Activated B cell treated with CpG ODN at 0.5 μM for 24 hours (primary cell): ENCODE data around the gene NFASC. TPM values are rescaled to one million over a fixed set of nuclear protein-coding genes. Genes with fewer than 3 reads are reported as not detected.

Experiments used
- ATAC-seq: fragments of 200-7000 bp; cut with Tn5 transposase; one replicate; pipeline ENCODE4 v1.10.0; 2021; ENCODE audit warnings: low read depth, mild to moderate bottlenecking, moderate library complexity
- CTCF ChIA-PET: fragments of 350-600 bp; sonication (Branson Sonifier 250); formaldehyde crosslinking; loops from one replicate; lab custom pipeline; 2021; ENCODE audit warnings: antibody characterized with exemption; lab: Charles Lee
- POLR2A ChIA-PET: fragments of 350-600 bp; sonication (Branson Sonifier 250); formaldehyde crosslinking; loops from one replicate; lab custom pipeline; 2021; ENCODE audit warnings: antibody characterized with exemption; lab: Charles Lee
- DNase-seq: peaks from one replicate; pipeline ENCODE4 v3.0.0; 2022
- H3K27ac Mint-ChIP-seq: one replicate; pipeline ENCODE4 v1.8.0; 2020; ENCODE audit warnings: mixed read lengths
- H3K27me3 Mint-ChIP-seq: one replicate; pipeline ENCODE4 v1.8.0; 2021; ENCODE audit warnings: mixed read lengths
- H3K36me3 Mint-ChIP-seq: one replicate; pipeline ENCODE4 v1.8.0; 2021; ENCODE audit warnings: low read depth, mixed read lengths
- H3K4me1 Mint-ChIP-seq: one replicate; pipeline ENCODE4 v1.8.0; 2021; ENCODE audit warnings: mixed read lengths
- H3K4me3 Mint-ChIP-seq: one replicate; pipeline ENCODE4 v1.8.0; 2020; ENCODE audit warnings: mild to moderate bottlenecking, mixed read lengths
- H3K9me3 Mint-ChIP-seq: one replicate; pipeline ENCODE4 v1.8.0; 2020; ENCODE audit warnings: mixed read lengths
- CTCF ChIP-seq: fragments of 200-600 bp; IDR thresholded peaks from one replicate; pipeline ENCODE4 v1.8.0; 2022; ENCODE audit warnings: antibody characterized with exemption, mild to moderate bottlenecking
- intact Hi-C: fragments of 100-400 bp; cut with micrococcal nuclease; formaldehyde crosslinking; loops from one replicate; pipeline ENCODE4 v1.15.1; 2024
- total RNA-seq: library from RNA; stranded (reverse); gene quantifications from 2 replicates; pipeline ENCODE4 v1.2.3, GENCODE V29; 2022

The NFASC gene
- total RNA-seq, 1 donor from 2014 or later: 0.07 TPM

- Mint-ChIP-seq H3K9me3 (no peaks in the 10 kb centered on the region), H3K27ac (no peak overlapping the region), H3K27me3 (no peaks in the 10 kb centered on the region), H3K36me3 (no peaks in the 10 kb centered on the region), H3K4me3 (no peak overlapping the region), H3K4me1 (no peaks in the 10 kb centered on the region)
- intact Hi-C loops: no loop called here
- ChIA-PET CTCF (no interaction called here), POLR2A (no interaction called here)
- no peak for DNase-seq
- ATAC-seq: no peak
- TF ChIP-seq CTCF: no peak
Observed at GRCh38 chr1:205072286-205072685, 201.6 kb downstream of the NFASC start.

Other genes with a start within 250 kb of the NFASC start
- gene LRRN2, start 185.1 kb upstream of the NFASC start, total RNA-seq: not detected in 2 replicates
- gene CNTN2, start 172.3 kb downstream of the NFASC start, total RNA-seq: not detected in 2 replicates
- gene TMEM81, start 213.6 kb downstream of the NFASC start, total RNA-seq: 3.3 and 3.5 TPM in 2 replicates